Measurements from ENCODE around the gene SEC11A.

GRCh38 chr15:84649706-84650105 is 66.2 kb downstream of the SEC11A start:
- TF ChIP-seq CTCF (IDR thresholded peaks at IDR 0.05; ENCODE audit: low read depth, low read length, poor library complexity, severe bottlenecking): no peak
- no peak for TF ChIP-seq EZH2phosphoT487 (IDR thresholded peaks at IDR 0.05; ENCODE audit: borderline replicate concordance, low read length)

Data from DOHH2 (cell line).